Gastroesophageal sphincter (tissue), 3 donors: Measurements from ENCODE around the gene TCF12.

Experiments
- EP300 ChIP-seq: sonication (generic); formaldehyde crosslinking; IDR thresholded peaks from one replicate; pipeline ENCODE4 v1.6.1; 2017; ENCODE audit warnings: antibody characterized with exemption, mild to moderate bottlenecking
- POLR2A ChIP-seq, 2 donors: fragments of 450-650 bp; IDR thresholded peaks; one replicate each; pipeline ENCODE4 v1.6.1; 2017; ENCODE audit warnings: antibody characterized with exemption in 2 of 2, mild to moderate bottlenecking in 2 of 2, moderate library complexity in 1 of 2
- POLR2AphosphoS5 ChIP-seq: sonication (generic); formaldehyde crosslinking; IDR thresholded peaks from one replicate; pipeline ENCODE4 v1.6.1; 2017; ENCODE audit warnings: antibody characterized with exemption
- TF ChIP-seq, protein P1 (sequence below), 4 experiments: fragments of 200-600 bp in 2 of 4; fragments of 450-650 bp in 2 of 4; sonication (generic) in 1 of 4; IDR thresholded peaks; one replicate each; pipeline ENCODE4 v1.5.1; 2017 to 2019; ENCODE audit warnings: antibody characterized with exemption in 4 of 4, mild to moderate bottlenecking in 2 of 4, moderate library complexity in 2 of 4

DNA sequence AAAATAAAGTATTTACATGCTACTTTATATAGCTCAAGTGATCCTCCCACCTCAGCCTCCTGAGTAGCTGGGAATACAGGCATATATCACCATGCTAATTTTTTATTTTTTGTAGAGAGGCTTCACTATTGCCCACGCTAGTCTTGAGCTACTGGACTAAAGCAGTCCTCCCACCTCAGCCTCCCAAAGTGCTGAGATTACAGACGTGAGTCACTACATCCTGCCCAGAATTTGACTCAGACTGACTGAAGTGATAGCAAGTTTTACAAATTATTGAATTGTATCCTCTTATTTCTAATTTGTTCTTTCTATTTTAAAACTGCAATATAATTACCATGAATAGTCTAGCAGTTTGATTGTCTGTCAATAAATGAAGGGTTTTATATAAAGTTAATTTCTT lies 247.5 kb downstream of the TCF12 start:
- TF ChIP-seq EP300 (no peak), POLR2AphosphoS5 (no peak), POLR2A (IDR thresholded peaks at IDR 0.05) (no peak)
- TF ChIP-seq, protein P1, sequence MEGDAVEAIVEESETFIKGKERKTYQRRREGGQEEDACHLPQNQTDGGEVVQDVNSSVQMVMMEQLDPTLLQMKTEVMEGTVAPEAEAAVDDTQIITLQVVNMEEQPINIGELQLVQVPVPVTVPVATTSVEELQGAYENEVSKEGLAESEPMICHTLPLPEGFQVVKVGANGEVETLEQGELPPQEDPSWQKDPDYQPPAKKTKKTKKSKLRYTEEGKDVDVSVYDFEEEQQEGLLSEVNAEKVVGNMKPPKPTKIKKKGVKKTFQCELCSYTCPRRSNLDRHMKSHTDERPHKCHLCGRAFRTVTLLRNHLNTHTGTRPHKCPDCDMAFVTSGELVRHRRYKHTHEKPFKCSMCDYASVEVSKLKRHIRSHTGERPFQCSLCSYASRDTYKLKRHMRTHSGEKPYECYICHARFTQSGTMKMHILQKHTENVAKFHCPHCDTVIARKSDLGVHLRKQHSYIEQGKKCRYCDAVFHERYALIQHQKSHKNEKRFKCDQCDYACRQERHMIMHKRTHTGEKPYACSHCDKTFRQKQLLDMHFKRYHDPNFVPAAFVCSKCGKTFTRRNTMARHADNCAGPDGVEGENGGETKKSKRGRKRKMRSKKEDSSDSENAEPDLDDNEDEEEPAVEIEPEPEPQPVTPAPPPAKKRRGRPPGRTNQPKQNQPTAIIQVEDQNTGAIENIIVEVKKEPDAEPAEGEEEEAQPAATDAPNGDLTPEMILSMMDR (IDR thresholded peaks at IDR 0.05): no peak
